ENCODE data around the gene LAMA3.

GRCh38 chr18:23724681-23725080 lies 35.4 kb downstream of the LAMA3 start:
- TF ChIP-seq CTCF (IDR thresholded peaks at IDR 0.05) (no peak), POLR2A (IDR thresholded peaks at IDR 0.05) (no peak), EP300 (IDR thresholded peaks at IDR 0.05) (no peak)

All from tibial nerve (tissue), 4 donors.